Measurements from ENCODE around the gene C1orf167.

C1orf167 gene

GRCh38 chr1:11766429-11766776, 4.4 kb downstream of the C1orf167 start:
- TF ChIP-seq CTCF (IDR thresholded peaks at IDR 0.05; ENCODE audit: low read length), result no peak
- TF ChIP-seq EZH2phosphoT487 (IDR thresholded peaks at IDR 0.05; ENCODE audit: low read length), result no peak
- TF ChIP-seq EZH2 (optimal IDR thresholded peaks at IDR 0.05; ENCODE audit: low read depth, low read length), result no peak
- H3K27ac ChIP-seq (ENCODE audit: low read length), result no peak overlapping the region
- H3K4me3 ChIP-seq (ENCODE audit: low read length), result no peak overlapping the region
- H3K4me1 ChIP-seq (ENCODE audit: low read length), result no peaks in the 10 kb centered on the region
- H2AFZ ChIP-seq (ENCODE audit: low read length), result no peak overlapping the region
- no peak for DNase-seq
- H3K9me2 ChIP-seq (replicated peaks; ENCODE audit: insufficient read depth, low read length), result no peaks in the 10 kb centered on the region
- H3K27me3 ChIP-seq (replicated peaks; ENCODE audit: insufficient read depth, low read length), result peaks cover 46% of the 10 kb centered on the region
- no peaks in the 10 kb centered on the region for H4K20me1 ChIP-seq (ENCODE audit: insufficient read depth, low read length)
- no peaks in the 10 kb centered on the region for H3F3A ChIP-seq (ENCODE audit: insufficient read depth, low read length)
- no peaks in the 10 kb centered on the region for H3K79me2 ChIP-seq (ENCODE audit: low read length)
- H3K9ac ChIP-seq (ENCODE audit: low read length), result no peak overlapping the region
- no peaks in the 10 kb centered on the region for H3K9me3 ChIP-seq (replicated peaks; ENCODE audit: insufficient read depth, low read length)
- no peak overlapping the region for H3K4me2 ChIP-seq (ENCODE audit: low read depth, low read length)
- no peaks in the 10 kb centered on the region for H3K36me3 ChIP-seq (replicated peaks; ENCODE audit: insufficient read depth, low read length)

GRCh38 chr1:11767922-11768704, 6.1 kb downstream of the C1orf167 start:
- H4K20me1 ChIP-seq (ENCODE audit: insufficient read depth, low read length), result no peaks in the 10 kb centered on the region
- no peak overlapping the region for H2AFZ ChIP-seq (ENCODE audit: low read length)
- H3K27ac ChIP-seq (ENCODE audit: low read length), result no peak overlapping the region
- no peak for DNase-seq
- peaks cover 41% of the 10 kb centered on the region for H3K27me3 ChIP-seq (replicated peaks; ENCODE audit: insufficient read depth, low read length)
- H3K36me3 ChIP-seq (replicated peaks; ENCODE audit: insufficient read depth, low read length), result no peaks in the 10 kb centered on the region
- no peaks in the 10 kb centered on the region for H3K4me1 ChIP-seq (ENCODE audit: low read length)
- H3K9ac ChIP-seq (ENCODE audit: low read length), result no peak overlapping the region
- H3K9me2 ChIP-seq (replicated peaks; ENCODE audit: insufficient read depth, low read length), result no peaks in the 10 kb centered on the region
- H3K79me2 ChIP-seq (ENCODE audit: low read length), result no peaks in the 10 kb centered on the region
- H3F3A ChIP-seq (ENCODE audit: insufficient read depth, low read length), result no peaks in the 10 kb centered on the region
- H3K9me3 ChIP-seq (replicated peaks; ENCODE audit: insufficient read depth, low read length), result no peaks in the 10 kb centered on the region
- no peak for TF ChIP-seq EZH2 (optimal IDR thresholded peaks at IDR 0.05; ENCODE audit: low read depth, low read length)
- TF ChIP-seq EZH2phosphoT487 (IDR thresholded peaks at IDR 0.05; ENCODE audit: low read length), result no peak
- H3K4me2 ChIP-seq (ENCODE audit: low read depth, low read length), result no peak overlapping the region
- H3K4me3 ChIP-seq (ENCODE audit: low read length), result no peak overlapping the region

GRCh38 chr1:11768821-11769220, 6.8 kb downstream of the C1orf167 start:
- no peaks in the 10 kb centered on the region for H3K9me2 ChIP-seq (replicated peaks; ENCODE audit: insufficient read depth, low read length)
- H3F3A ChIP-seq (ENCODE audit: insufficient read depth, low read length), result no peaks in the 10 kb centered on the region
- H3K27me3 ChIP-seq (replicated peaks; ENCODE audit: insufficient read depth, low read length), result peaks cover 41% of the 10 kb centered on the region
- H2AFZ ChIP-seq (ENCODE audit: low read length), result no peak overlapping the region
- TF ChIP-seq CTCF (IDR thresholded peaks at IDR 0.05; ENCODE audit: low read length), result no peak
- TF ChIP-seq EZH2phosphoT487 (IDR thresholded peaks at IDR 0.05; ENCODE audit: low read length), result no peak
- TF ChIP-seq EZH2 (optimal IDR thresholded peaks at IDR 0.05; ENCODE audit: low read depth, low read length), result no peak
- no peak overlapping the region for H3K27ac ChIP-seq (ENCODE audit: low read length)
- H3K36me3 ChIP-seq (replicated peaks; ENCODE audit: insufficient read depth, low read length), result no peaks in the 10 kb centered on the region
- no peak overlapping the region for H3K4me3 ChIP-seq (ENCODE audit: low read length)
- no peak for DNase-seq
- no peaks in the 10 kb centered on the region for H3K4me1 ChIP-seq (ENCODE audit: low read length)
- H3K4me2 ChIP-seq (ENCODE audit: low read depth, low read length), result no peak overlapping the region
- no peaks in the 10 kb centered on the region for H3K9me3 ChIP-seq (replicated peaks; ENCODE audit: insufficient read depth, low read length)
- no peak overlapping the region for H3K9ac ChIP-seq (ENCODE audit: low read length)
- no peaks in the 10 kb centered on the region for H4K20me1 ChIP-seq (ENCODE audit: insufficient read depth, low read length)
- no peaks in the 10 kb centered on the region for H3K79me2 ChIP-seq (ENCODE audit: low read length)

GRCh38 chr1:11769274-11769673, 7.3 kb downstream of the C1orf167 start:
- Histone ChIP-seq H3K79me2 (ENCODE audit: low read length) (no peaks in the 10 kb centered on the region), H2AFZ (ENCODE audit: low read length) (no peak overlapping the region), H3F3A (ENCODE audit: insufficient read depth, low read length) (no peaks in the 10 kb centered on the region), H3K27me3 (replicated peaks; ENCODE audit: insufficient read depth, low read length) (peaks cover 42% of the 10 kb centered on the region), H3K4me3 (ENCODE audit: low read length) (no peak overlapping the region), H3K4me1 (ENCODE audit: low read length) (no peaks in the 10 kb centered on the region), H3K9me3 (replicated peaks; ENCODE audit: insufficient read depth, low read length) (no peaks in the 10 kb centered on the region), H3K9me2 (replicated peaks; ENCODE audit: insufficient read depth, low read length) (no peaks in the 10 kb centered on the region), H3K9ac (ENCODE audit: low read length) (no peak overlapping the region), H3K4me2 (ENCODE audit: low read depth, low read length) (no peak overlapping the region), H4K20me1 (ENCODE audit: insufficient read depth, low read length) (no peaks in the 10 kb centered on the region), H3K27ac (ENCODE audit: low read length) (no peak overlapping the region), H3K36me3 (replicated peaks; ENCODE audit: insufficient read depth, low read length) (no peaks in the 10 kb centered on the region)
- TF ChIP-seq EZH2 (optimal IDR thresholded peaks at IDR 0.05; ENCODE audit: low read depth, low read length) (no peak), EZH2phosphoT487 (IDR thresholded peaks at IDR 0.05; ENCODE audit: low read length) (no peak), CTCF (IDR thresholded peaks at IDR 0.05; ENCODE audit: low read length) (no peak)
- DNase-seq, result no peak

Data from MM.1S (cell line).